ENCODE measurements around the gene STOX2.

Gene STOX2

GRCh38 chr4:183860731-183861130 is 44.4 kb upstream of the STOX2 start:
- H3K27ac ChIP-seq: peak overlapping the region; percentile 55
- peak; percentile 25 for DNase-seq (ENCODE audit: low spot score)
- no peak for TF ChIP-seq CTCF (conservative IDR thresholded peaks at IDR 0.05; ENCODE audit: low read depth)
- ChIA-PET CTCF (no interaction called here), POLR2A (ENCODE audit: low non-redundant PET) (no interaction called here)

DNA sequence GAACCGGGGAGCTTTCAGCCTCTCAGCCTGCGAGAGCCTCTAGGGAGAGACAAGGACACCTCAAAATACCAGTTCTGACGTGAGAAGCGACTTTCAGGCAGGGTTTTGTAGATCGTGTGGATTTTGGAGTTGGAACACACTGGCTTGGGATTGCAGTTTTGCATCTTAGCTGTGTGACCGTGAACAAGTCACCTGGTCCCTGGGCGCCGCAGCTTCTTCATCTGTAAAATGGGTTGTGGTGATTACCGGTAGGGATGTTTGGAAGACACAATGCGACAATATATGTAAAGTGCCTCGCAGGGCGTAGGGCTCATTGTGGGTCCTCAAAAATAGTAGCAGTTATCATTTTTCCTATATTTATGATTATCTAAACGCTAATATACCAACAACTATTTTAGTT is 43.7 kb upstream of the STOX2 start:
- ChIA-PET CTCF (no interaction called here), POLR2A (ENCODE audit: low non-redundant PET) (no interaction called here)
- H3K27ac ChIP-seq: peak overlapping the region; percentile 55

GRCh38 chr4:183863155-183863825 is 41.8 kb upstream of the STOX2 start:
- CTCF ChIA-PET: no interaction called here
- no peak overlapping the region for H3K27ac ChIP-seq
- no peak for TF ChIP-seq CTCF (conservative IDR thresholded peaks at IDR 0.05; ENCODE audit: low read depth)
- DNase-seq (ENCODE audit: low spot score): no peak
- POLR2A ChIA-PET (ENCODE audit: low non-redundant PET): no interaction called here

More for the DNA sequence above, 43.7 kb upstream of the STOX2 start:
- TF ChIP-seq CTCF (conservative IDR thresholded peaks at IDR 0.05; ENCODE audit: low read depth): no peak
- no peak for DNase-seq (ENCODE audit: low spot score)

DNA sequence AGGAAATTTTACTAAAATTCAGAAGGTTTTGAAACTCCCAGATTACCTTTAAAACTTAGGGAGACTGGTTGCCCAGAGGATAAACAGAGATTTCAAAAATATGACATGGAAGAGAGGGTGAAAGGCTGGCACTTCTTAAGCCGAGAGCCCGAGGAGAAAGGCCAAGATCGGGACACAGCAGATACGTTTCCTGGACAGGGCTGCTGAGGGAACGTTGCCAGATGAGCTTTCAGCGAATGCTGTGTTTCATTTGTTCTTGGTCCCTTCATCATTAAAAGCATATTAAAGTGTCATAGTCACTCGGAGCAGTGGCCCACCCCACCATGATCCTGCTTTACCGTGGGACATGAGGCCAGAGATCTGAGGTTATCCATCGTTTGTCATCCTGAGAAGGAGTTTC is 37.9 kb upstream of the STOX2 start:
- ChIA-PET CTCF (no interaction called here), POLR2A (ENCODE audit: low non-redundant PET) (no interaction called here)
- no peak overlapping the region for H3K27ac ChIP-seq
- TF ChIP-seq CTCF (conservative IDR thresholded peaks at IDR 0.05; ENCODE audit: low read depth): no peak
- DNase-seq (ENCODE audit: low spot score): no peak

DNA sequence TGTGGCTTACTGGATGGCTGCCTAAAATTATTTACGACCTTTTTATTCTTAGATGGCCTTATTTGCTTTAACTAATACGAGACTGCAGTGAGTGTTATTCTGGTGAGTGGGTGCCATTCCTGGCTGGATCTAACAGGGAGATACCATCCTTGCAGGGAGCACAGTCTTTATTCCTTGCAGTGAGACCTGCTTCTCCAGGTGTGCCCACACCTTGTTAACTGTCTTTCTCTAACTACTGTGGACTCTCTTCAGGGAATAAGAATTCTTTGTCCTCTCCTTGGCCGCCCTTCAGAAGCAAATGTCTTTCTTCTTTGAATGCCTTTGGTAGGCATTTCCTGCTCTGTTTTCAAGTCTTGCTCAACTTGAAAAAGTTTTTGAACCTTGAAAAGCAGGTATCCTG is 34.1 kb upstream of the STOX2 start:
- TF ChIP-seq CTCF (conservative IDR thresholded peaks at IDR 0.05; ENCODE audit: low read depth): no peak
- ChIA-PET CTCF (no interaction called here), POLR2A (ENCODE audit: low non-redundant PET) (no interaction called here)
- no peak for DNase-seq (ENCODE audit: low spot score)
- no peak overlapping the region for H3K27ac ChIP-seq

DNA sequence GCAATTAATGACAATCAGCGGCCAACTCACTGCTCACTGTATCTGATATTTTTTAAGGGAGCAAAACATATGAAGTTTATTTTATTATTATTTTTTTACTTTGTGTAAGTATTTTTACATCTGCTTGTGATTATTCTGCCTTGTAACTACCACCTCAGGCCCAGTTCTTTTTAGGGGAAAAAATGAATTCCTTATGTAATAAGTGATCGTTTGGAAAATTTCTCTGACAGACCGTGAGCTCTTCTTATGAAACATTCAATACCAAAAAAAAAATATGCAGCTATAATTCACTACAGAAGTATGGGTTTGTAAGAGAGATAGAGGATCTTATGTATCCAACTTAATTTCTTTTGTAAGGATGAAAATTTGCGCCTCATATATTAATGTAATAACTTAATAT is 33.5 kb upstream of the STOX2 start:
- POLR2A ChIA-PET (ENCODE audit: low non-redundant PET): no interaction called here
- no peak for DNase-seq (ENCODE audit: low spot score)
- CTCF ChIA-PET: no interaction called here
- no peak for TF ChIP-seq CTCF (conservative IDR thresholded peaks at IDR 0.05; ENCODE audit: low read depth)
- no peak overlapping the region for H3K27ac ChIP-seq

DNA sequence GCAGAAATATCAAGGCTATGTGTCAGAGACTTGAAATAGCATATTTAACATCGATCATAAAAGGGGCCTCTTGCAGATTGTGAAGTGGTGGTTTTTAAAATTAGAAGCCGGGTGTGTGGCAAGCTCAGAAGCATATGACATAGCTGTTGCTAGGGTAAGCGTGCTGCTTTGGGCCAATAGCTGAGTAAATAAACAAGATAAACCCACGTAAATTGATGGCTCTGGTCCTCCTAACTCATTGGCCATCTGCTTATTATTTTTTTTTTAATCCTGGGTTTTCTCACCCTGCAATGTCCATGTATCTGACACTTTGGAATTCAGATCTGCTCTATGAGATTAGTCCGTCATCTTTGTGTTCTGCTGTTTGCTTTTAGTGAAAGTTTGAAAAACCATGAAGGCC is 32.6 kb upstream of the STOX2 start:
- no peak for TF ChIP-seq CTCF (conservative IDR thresholded peaks at IDR 0.05; ENCODE audit: low read depth)
- no peak for DNase-seq (ENCODE audit: low spot score)

More for the DNA sequence above, 32.6 kb upstream of the STOX2 start:
- CTCF ChIA-PET: no interaction called here
- H3K27ac ChIP-seq: no peak overlapping the region
- POLR2A ChIA-PET (ENCODE audit: low non-redundant PET): no interaction called here

Data from RWPE1 (cell line).